Coronary artery (tissue), 2 donors: Measurements from ENCODE around the gene ST6GALNAC2.

Source experiments
- DNase-seq: peaks from one replicate; pipeline ENCODE4 v3.0.0-alpha.2; 2017; ENCODE audit warnings: low spot score
- H3K27ac ChIP-seq, 2 donors: fragments of 200-600 bp; sonication (generic); one replicate each; pipeline ENCODE4 v1.5.1; 2016 to 2019
- H3K4me3 ChIP-seq: fragments of 200-600 bp; sonication (generic); 2 replicates; pipeline ENCODE4 v1.5.1; 2016; ENCODE audit warnings: mild to moderate bottlenecking, moderate library complexity
- TF ChIP-seq, protein P1 (sequence below): fragments of 200-600 bp; sonication (generic); IDR thresholded peaks from one replicate; pipeline ENCODE4 v1.5.1; 2019; ENCODE audit warnings: antibody characterized with exemption

Gene ST6GALNAC2

DNA sequence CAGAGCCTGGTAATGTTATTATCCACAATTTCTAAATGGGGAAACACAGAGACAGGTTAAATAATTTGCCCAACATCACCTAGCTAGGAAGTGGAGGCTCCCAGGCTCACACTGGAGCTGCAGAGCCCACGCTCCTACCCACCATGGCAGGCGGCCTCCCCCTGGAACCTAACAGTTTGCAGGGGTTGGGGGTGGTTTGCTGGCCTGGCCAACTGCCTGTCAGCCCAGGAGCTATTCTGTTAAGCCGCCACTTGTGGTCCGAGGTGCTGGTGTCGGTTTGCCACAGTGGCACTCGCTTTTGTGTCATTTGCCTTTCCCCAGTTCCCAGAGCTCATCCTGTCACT, 42.2 kb downstream of the ST6GALNAC2 start:
- TF ChIP-seq, protein P1, sequence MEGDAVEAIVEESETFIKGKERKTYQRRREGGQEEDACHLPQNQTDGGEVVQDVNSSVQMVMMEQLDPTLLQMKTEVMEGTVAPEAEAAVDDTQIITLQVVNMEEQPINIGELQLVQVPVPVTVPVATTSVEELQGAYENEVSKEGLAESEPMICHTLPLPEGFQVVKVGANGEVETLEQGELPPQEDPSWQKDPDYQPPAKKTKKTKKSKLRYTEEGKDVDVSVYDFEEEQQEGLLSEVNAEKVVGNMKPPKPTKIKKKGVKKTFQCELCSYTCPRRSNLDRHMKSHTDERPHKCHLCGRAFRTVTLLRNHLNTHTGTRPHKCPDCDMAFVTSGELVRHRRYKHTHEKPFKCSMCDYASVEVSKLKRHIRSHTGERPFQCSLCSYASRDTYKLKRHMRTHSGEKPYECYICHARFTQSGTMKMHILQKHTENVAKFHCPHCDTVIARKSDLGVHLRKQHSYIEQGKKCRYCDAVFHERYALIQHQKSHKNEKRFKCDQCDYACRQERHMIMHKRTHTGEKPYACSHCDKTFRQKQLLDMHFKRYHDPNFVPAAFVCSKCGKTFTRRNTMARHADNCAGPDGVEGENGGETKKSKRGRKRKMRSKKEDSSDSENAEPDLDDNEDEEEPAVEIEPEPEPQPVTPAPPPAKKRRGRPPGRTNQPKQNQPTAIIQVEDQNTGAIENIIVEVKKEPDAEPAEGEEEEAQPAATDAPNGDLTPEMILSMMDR = no peak
- H3K4me3 ChIP-seq = no peak overlapping the region
- DNase-seq = no peak
- peak overlapping the region in 1 of 2 donors; percentile 52 for H3K27ac ChIP-seq

DNA sequence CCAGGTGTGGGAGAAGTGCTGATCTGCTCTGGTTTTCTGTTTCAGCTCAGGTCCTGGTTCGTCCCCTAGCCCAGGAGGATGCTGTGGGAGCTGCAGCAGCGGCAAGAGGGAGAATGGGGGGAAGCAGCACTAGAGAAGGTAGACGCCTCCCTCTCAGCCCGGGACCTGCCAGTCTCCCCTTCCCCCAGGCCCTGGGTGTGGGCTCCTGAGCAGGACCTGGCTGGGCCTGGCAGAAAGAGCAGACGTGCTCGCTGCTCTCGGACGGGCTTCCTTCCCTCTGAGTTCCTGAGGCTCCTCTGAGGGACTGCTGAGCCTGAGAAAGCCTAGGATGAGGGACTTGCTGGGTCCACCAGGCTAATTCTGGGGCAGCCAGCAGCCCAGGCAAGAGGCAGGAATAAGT, 42.7 kb downstream of the ST6GALNAC2 start:
- Histone ChIP-seq H3K27ac (no peak overlapping the region), H3K4me3 (no peak overlapping the region)
- TF ChIP-seq, protein P1 = no peak
- DNase-seq = no peak

DNA sequence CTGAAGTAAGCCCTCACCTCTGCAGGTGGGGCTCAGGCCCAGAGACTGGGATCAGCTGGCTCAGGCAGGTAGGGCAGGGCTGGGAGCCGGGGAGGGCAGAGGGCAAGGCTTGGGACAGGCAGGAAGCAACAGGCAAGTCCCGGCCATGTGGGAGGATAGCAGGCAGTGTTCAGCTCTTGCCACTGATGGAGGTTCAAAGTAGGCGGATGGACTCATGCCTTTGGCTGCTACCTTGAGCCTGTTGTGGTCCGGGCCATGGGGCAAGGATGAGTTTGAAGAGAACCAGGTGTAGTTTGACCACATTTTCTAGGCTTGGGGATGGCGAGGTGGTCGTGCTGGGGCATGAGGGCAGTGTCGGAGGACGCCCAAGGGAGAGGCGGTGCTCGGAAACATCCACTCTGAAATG, 43.1 kb downstream of the ST6GALNAC2 start:
- TF ChIP-seq, protein P1 = no peak
- no peak for DNase-seq
- H3K4me3 ChIP-seq = no peak overlapping the region
- H3K27ac ChIP-seq = no peak overlapping the region

DNA sequence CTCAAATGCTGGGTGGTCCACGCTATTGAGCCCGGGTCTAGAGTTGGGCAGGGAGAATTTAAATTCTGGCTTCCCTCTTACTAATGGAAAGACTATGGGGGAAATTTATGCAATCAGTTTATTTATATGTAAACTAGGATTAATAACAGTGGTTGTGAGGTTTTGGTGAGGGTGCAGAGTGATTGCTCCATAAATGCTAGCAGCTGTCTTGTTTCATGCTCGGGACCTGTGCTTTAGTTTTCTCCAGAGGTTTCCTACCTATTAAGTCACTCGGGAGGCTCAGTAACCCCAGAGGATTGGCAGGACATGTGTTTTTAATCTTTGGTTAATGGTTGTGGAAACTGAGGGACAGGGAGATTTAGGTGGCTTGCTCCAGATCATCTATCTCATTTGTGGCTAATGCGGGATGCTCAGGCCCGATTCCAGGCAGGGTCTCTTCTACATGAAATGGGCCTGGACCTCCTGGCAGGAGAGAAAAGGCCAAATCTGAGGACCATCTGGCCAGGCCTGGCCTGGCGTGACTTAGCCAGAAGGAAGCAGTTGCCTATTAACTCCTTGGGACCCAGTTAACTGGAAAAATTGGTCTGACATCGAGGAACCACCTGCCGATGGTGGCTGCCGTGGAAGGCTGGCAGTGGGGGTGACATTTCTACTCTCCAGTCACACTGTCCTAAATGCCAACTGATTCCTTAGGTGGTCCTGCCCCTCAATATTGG, 43.8 kb downstream of the ST6GALNAC2 start:
- H3K27ac ChIP-seq = no peak overlapping the region
- DNase-seq = no peak
- TF ChIP-seq, protein P1 = no peak
- no peak overlapping the region for H3K4me3 ChIP-seq

DNA sequence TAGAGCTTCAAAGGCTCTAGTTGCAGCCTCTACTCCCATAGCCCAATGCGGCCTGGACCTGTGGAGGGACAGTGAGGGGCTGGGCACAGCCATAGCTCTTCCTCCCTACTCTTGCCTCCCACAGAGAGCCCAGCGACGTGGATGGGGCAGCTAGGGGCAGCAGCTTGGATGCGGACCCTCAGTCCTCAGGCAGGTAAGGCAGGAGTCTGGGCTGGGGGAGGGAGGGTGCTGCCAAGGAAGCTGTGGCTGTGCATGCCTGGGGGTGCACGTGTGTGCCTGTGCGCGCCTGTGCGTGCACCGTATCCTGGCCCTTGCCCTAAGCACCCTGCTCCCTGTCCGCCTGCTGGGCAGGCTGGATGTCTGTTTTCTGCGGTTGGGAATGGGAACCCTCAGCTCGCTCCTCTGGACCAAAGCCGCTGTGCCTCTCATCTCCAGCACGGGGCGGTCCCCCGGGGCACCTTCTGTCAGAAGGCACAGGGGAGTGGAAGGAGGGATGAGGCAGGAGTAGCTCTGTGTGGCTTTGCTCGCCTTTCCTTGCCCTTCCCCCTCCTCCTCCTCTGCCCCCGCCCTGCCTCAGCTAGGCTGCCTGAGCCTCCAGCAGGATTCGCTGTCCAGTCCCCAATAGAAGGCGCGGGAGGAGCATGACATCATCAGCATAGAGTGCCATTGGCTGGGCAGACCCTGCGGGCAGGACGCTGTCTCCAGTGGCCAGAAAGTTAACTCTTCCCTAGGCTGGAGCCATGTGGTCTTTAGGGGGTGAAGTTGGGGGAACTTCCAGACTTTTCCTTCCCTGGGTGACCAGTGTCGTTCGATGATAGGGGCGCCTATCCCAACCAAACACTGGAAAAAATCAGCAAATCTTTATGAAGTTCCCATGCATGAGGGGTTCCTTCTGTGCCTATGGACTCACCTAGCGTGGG, 45.0 kb downstream of the ST6GALNAC2 start:
- peak; percentile 95 for DNase-seq
- TF ChIP-seq, protein P1 = no peak
- Histone ChIP-seq H3K27ac (peak overlapping the region; percentile 45 to 67), H3K4me3 (peak overlapping the region; percentile 71)

DNA sequence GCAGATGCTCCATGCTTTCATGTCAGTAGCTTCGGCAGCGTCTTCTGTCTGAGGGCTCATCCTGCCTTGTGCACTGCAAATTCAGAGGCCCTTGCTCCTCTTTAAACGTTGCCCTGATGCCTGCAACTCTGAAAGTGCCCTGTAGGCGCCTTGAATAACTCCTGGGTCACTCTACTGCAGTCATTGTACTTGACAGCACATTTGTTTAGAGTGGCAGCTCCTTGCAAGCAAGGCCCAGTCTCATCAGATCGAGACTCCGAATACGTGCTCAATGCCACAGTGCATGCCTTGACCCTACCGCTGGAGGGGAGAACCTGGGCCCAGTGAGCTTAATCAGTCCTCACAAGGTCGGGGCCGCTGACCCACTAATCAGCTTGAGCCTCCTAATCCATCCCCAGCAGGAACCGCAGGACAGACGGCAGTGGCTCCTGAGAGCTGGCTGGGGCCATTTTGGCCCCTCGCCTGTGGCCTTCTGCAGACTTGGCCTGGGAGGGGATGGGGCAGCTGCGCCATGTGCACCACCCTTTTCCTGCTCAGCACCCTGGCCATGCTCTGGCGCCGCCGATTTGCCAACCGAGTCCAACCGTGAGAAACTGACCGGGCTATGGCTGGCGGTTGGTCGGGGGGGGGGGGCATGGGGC, 45.9 kb downstream of the ST6GALNAC2 start, which contains the start of gene PRCD:
Gene PRCD (plus strand): TSS at position 414 of the 641 bp plus-strand sequence. CDS start 98 bp downstream, at position 512.
- peak; percentile 69 for DNase-seq
- Histone ChIP-seq H3K27ac (peak within 1 kb of the TSS; percentile 45 to 87), H3K4me3 (peak within 1 kb of the TSS; percentile 71)
- TF ChIP-seq, protein P1 = no peak
